ENCODE measurements around the gene MBD4.
"Not testable (repeated sequence)": the region's sequence is repeated elsewhere in the genome, so short reads cannot be mapped to it uniquely, and the experiment has no call there.

Gene MBD4

DNA sequence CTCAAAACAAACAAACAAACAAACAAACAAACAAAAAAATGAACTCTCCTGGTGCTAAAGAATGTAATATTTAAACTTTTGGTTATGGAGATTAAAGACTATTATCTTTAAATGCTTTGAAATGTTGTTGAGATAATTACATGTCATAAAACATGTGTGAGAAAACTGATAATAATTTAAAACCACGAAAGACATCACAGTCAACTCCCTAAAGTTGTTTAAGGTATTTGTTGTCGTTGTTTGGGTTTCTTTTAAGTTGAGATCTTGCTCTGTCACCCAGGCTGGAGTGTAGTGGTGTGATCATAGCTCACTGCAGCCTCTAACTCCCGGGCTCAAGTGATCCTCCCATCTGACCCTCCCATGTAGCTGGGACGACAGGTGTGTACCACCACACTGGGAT is 23.3 kb downstream of the MBD4 start:
- no peak overlapping the region for H3K27ac ChIP-seq
- DNase-seq (ENCODE audit: low read depth, low spot score), result no peak
- H3K9ac ChIP-seq (ENCODE audit: insufficient read length), result no peak overlapping the region
- H3K4me3 ChIP-seq, result no peak overlapping the region
- H3K9me3 ChIP-seq (ENCODE audit: low read depth, low read length), result no peaks in the 10 kb centered on the region
- H3K36me3 ChIP-seq (ENCODE audit: insufficient read depth, low read length), result no peaks in the 10 kb centered on the region
- TF ChIP-seq FOXP2 (optimal IDR thresholded peaks at IDR 0.05; ENCODE audit: control extremely low read depth, extremely low read length, insufficient read depth) (no peak), EZH2 (IDR thresholded peaks at IDR 0.05) (no peak), POLR2AphosphoS5 (IDR thresholded peaks at IDR 0.05; ENCODE audit: borderline replicate concordance, low read depth, low read length) (no peak)

DNA sequence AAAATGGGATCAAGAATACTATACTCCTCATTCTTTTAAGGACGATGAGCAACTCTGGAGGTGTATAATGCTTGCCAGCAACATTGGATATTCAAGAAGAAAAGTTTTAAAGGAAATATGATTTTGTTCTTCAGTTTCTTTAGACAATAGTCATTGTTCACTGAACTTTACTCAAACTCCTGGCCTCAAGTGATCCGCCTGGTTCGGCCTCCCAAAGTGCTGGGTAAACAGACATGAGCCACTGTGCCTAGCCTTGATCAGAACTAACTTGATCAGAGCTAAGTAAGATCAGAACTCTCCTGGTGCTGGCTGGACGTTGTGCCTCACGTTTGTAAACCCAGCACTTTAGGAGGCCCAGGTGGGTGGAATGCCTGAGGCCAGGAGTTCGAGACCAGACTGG is 23.9 kb downstream of the MBD4 start:
- no peak overlapping the region for H3K27ac ChIP-seq
- H3K9me3 ChIP-seq (ENCODE audit: low read depth, low read length), result no peaks in the 10 kb centered on the region
- no peak for DNase-seq (ENCODE audit: low read depth, low spot score)
- H3K4me3 ChIP-seq, result no peak overlapping the region
- TF ChIP-seq POLR2AphosphoS5 (IDR thresholded peaks at IDR 0.05; ENCODE audit: borderline replicate concordance, low read depth, low read length), result no peak
- TF ChIP-seq FOXP2 (optimal IDR thresholded peaks at IDR 0.05; ENCODE audit: control extremely low read depth, extremely low read length, insufficient read depth), result no peak
- TF ChIP-seq EZH2 (IDR thresholded peaks at IDR 0.05), result no peak
- H3K9ac ChIP-seq (ENCODE audit: insufficient read length), result no peak overlapping the region
- H3K36me3 ChIP-seq (ENCODE audit: insufficient read depth, low read length), result no peaks in the 10 kb centered on the region

DNA sequence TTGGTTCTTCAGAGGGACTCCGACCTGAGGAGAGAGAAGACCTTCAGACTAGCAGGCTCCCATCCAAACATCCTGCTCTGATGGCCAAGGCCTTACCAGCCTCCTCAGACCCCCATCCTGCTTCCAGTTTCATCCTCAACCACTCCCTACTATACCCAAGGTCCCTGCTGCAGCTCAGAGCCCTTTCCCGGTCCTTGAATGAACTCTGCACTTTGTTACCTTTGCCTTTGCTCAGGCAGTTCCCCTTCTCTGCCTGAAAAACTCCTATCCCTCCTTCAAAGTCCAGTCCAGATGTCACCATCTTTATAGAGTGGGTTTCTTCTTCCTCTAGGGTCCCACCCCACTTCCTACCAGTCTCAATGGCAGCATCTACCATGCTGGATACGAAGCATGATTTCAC is 24.4 kb downstream of the MBD4 start:
- Histone ChIP-seq H3K36me3 (ENCODE audit: insufficient read depth, low read length) (no peaks in the 10 kb centered on the region), H3K27ac (no peak overlapping the region), H3K9ac (ENCODE audit: insufficient read length) (no peak overlapping the region), H3K4me3 (no peak overlapping the region), H3K9me3 (ENCODE audit: low read depth, low read length) (no peaks in the 10 kb centered on the region)
- TF ChIP-seq POLR2AphosphoS5 (IDR thresholded peaks at IDR 0.05; ENCODE audit: borderline replicate concordance, low read depth, low read length), result no peak
- no peak for TF ChIP-seq FOXP2 (optimal IDR thresholded peaks at IDR 0.05; ENCODE audit: control extremely low read depth, extremely low read length, insufficient read depth)
- TF ChIP-seq EZH2 (IDR thresholded peaks at IDR 0.05), result no peak
- no peak for DNase-seq (ENCODE audit: low read depth, low spot score)

DNA sequence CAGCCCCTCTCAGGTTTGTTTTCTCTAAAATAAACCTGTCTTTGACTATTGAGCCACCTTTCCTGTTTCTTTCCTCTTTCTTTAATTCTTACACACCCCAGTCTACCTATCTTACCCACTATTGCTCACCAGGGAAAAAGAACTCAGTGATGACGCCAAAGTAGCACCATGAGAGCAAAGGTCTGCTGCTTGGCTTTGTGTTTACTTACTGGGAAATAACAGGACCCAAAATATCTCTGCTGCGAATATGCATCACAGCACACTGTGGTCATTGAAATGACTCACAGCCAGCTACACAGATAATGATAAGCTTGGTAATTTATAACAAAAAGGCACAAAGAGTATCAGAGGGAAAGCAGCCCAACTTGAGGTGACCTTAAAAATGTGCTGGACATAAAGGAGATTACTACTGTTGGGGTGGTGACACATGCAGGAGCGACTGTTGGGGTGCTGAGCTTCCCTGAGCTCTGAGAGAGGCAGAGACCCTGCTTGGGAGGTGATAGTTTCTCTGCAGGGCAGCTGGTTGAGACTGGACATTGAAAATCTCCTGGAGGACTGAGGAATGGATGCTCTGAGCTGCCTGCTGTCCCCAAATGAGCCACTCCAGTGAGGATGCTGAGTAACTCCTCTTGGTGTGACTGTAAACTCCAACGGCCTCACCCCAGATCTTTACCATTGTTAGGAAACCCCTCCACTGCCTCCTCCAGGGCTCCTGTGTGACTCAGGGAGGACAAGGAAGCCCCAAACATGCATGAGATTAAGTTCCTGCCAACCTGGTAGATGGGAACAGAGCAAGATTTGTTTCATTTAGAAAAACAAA is 25.9 kb downstream of the MBD4 start:
- peak overlapping the region; percentile 59; the same call in 1 of the 2 replicates for H3K27ac ChIP-seq
- no peak overlapping the region for H3K9ac ChIP-seq (ENCODE audit: insufficient read length)

DNA sequence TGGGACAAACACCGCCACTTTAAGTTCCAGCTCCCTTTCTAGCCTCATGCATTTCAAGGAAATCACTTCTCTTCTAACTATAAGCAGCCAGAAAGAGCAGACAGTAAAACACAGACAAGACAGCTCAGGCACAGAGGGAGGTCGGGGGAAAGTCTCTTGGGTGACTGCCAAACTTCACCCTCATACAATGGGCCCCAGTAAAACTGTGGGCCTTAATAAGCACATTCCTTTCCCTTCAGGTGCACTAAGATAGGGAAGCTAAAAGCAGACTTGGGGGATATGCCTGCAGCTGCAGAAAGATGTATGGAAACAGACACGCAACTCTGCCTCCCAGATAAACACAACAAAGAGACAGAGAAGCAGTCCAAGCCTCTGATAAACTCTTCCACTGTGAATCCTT is 26.5 kb downstream of the MBD4 start:
- H3K9ac ChIP-seq (ENCODE audit: insufficient read length), result peak overlapping the region; percentile 15
- not testable (repeated sequence) for H3K36me3 ChIP-seq (ENCODE audit: insufficient read depth, low read length); DNase-seq (ENCODE audit: low read depth, low spot score); H3K9me3 ChIP-seq (ENCODE audit: low read depth, low read length)
- peak overlapping the region; percentile 42 for H3K4me3 ChIP-seq
- peak overlapping the region; percentile 59; the same call in 1 of the 2 replicates for H3K27ac ChIP-seq

More for the DNA sequence above, 25.9 kb downstream of the MBD4 start:
- Histone ChIP-seq H3K36me3 (ENCODE audit: insufficient read depth, low read length) (no peaks in the 10 kb centered on the region), H3K9me3 (ENCODE audit: low read depth, low read length) (no peaks in the 10 kb centered on the region), H3K4me3 (peak overlapping the region; percentile 36; the same call in 1 of the 2 replicates)
- no peak for DNase-seq (ENCODE audit: low read depth, low spot score)
- TF ChIP-seq FOXP2 (optimal IDR thresholded peaks at IDR 0.05; ENCODE audit: control extremely low read depth, extremely low read length, insufficient read depth) (no peak), EZH2 (IDR thresholded peaks at IDR 0.05) (no peak), POLR2AphosphoS5 (IDR thresholded peaks at IDR 0.05; ENCODE audit: borderline replicate concordance, low read depth, low read length) (no peak)

DNA sequence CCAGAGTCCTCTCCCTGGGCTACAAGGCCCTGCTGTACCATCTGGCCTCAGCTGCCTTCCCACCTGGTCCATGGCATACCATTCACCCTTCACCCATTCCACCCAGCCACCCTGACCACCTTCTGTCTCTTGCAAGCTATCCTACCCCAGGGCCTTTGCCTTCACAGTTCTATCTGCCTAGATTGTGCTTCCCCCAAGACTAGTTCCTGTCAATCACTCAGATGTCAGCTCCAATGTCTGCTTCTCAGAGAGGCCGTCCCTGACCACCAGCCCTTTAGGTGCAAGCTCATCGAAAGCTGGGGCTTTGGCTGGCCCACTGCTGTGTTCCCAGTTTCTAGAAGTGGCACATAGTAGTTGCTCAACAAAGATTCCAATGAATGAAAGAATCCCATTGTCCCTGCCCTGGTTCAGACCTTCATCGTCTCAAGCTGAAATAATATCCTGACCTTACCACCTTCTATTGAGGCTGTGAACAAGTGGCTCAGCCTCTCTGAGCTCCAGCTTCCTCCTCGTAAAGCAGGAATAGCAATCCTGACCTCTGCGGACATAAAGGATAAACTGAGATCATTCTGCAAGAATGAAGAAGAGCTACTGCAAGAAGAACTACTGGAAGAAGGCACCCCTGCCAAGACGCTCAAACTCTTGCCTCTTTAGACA is 27.1 kb downstream of the MBD4 start:
- H3K9ac ChIP-seq (ENCODE audit: insufficient read length), result peak overlapping the region; percentile 15
- TF ChIP-seq EZH2 (IDR thresholded peaks at IDR 0.05) (no peak), FOXP2 (optimal IDR thresholded peaks at IDR 0.05; ENCODE audit: control extremely low read depth, extremely low read length, insufficient read depth) (no peak), POLR2AphosphoS5 (IDR thresholded peaks at IDR 0.05; ENCODE audit: borderline replicate concordance, low read depth, low read length) (no peak)
- H3K27ac ChIP-seq, result peak overlapping the region; percentile 23; the same call in 1 of the 2 replicates
- peak overlapping the region; percentile 42 for H3K4me3 ChIP-seq
- DNase-seq (ENCODE audit: low read depth, low spot score), result no peak
- H3K36me3 ChIP-seq (ENCODE audit: insufficient read depth, low read length), result no peaks in the 10 kb centered on the region
- no peaks in the 10 kb centered on the region for H3K9me3 ChIP-seq (ENCODE audit: low read depth, low read length)

DNA sequence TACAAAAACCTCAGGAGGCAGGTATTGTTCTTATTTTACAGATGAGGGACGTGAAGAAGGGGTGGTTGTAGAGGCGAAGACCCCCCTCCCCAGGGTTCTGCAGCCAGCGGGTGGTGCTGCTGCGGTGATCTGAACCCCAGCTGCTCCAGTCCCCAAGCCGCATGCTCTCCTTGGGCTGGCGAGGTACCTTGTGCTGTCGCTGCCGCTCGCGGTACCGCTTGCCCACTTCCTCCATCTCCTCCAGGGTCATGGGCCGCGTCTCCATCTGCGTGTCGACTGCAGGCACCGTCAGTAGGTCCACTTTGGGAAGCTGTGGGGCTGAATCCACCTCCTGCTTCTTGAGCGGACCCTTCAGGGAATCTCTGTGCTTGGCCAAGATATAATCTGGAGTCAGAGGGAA is 28.8 kb downstream of the MBD4 start:
- H3K27ac ChIP-seq, result no peak overlapping the region
- TF ChIP-seq POLR2AphosphoS5 (IDR thresholded peaks at IDR 0.05; ENCODE audit: borderline replicate concordance, low read depth, low read length) (no peak), EZH2 (IDR thresholded peaks at IDR 0.05) (no peak), FOXP2 (optimal IDR thresholded peaks at IDR 0.05; ENCODE audit: control extremely low read depth, extremely low read length, insufficient read depth) (no peak)
- H3K4me3 ChIP-seq, result no peak overlapping the region
- H3K9me3 ChIP-seq (ENCODE audit: low read depth, low read length), result no peaks in the 10 kb centered on the region
- no peak overlapping the region for H3K9ac ChIP-seq (ENCODE audit: insufficient read length)
- DNase-seq (ENCODE audit: low read depth, low spot score), result no peak
- H3K36me3 ChIP-seq (ENCODE audit: insufficient read depth, low read length), result no peaks in the 10 kb centered on the region

DNA sequence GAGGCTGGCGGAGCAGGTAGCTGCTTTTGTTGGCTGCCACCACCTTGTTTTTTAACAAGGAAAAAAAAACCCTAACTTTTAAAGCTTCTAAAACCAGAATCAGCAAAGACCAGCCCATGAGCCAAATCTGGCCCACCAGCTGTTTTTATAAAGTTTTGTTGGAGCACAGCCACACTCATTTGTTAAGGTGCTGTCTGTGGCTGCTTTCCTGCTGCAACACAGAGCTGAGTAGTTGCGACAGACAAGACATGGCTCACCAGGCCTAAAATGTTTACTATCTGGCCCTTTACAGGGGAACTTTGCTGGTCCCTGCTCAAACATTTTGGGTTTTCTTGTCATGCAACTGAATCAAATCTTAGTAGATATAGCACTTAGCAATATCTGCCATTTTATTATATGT is 30.2 kb downstream of the MBD4 start:
- H3K9me3 ChIP-seq (ENCODE audit: low read depth, low read length), result no peaks in the 10 kb centered on the region
- TF ChIP-seq EZH2 (IDR thresholded peaks at IDR 0.05) (no peak), FOXP2 (optimal IDR thresholded peaks at IDR 0.05; ENCODE audit: control extremely low read depth, extremely low read length, insufficient read depth) (no peak), POLR2AphosphoS5 (IDR thresholded peaks at IDR 0.05; ENCODE audit: borderline replicate concordance, low read depth, low read length) (no peak)
- peak overlapping the region; percentile 60; the same call in 1 of the 2 replicates for H3K27ac ChIP-seq
- H3K9ac ChIP-seq (ENCODE audit: insufficient read length), result peak overlapping the region; percentile 3
- DNase-seq (ENCODE audit: low read depth, low spot score), result no peak
- H3K36me3 ChIP-seq (ENCODE audit: insufficient read depth, low read length), result no peaks in the 10 kb centered on the region
- H3K4me3 ChIP-seq, result no peak overlapping the region

Measured in SK-N-MC (cell line).